ENCODE results near the gene TMEM170B.

DNA sequence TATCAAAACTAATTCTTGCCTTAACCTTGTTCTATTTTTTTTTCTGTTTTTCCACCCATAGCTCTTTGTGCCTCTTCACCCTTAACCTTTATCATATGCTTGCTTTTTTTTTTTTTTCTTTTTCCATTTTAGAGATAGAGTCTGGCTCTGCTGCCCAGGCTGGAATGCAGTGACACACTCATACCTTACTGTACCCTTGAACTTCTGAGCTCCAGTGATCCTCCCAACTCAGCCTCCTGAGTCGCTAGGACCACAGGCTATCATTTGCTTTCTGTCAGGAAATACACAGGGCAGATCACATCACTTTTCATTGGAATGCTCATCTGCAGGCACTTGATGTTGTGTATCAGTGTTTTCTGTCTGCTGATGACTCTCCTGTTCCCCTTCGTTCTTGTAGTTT is 33.5 kb downstream of the TMEM170B start:
- TF ChIP-seq ARNTL (CRISPR knock-in tag; IDR thresholded peaks at IDR 0.05; ENCODE audit: borderline replicate concordance, low read depth) (no peak), RARB (CRISPR knock-in tag; IDR thresholded peaks at IDR 0.05) (no peak), PATZ1 (CRISPR knock-in tag; IDR thresholded peaks at IDR 0.05; ENCODE audit: borderline replicate concordance) (no peak)
